Stimulated activated CD8-positive, alpha-beta memory T cell treated with anti-CD3 and anti-CD28 coated beads, Interleukin-4, amount 100 ng/mL, for 1 hour (primary cell): Measurements from ENCODE around the gene ACY1.

ENCODE experiments used
- DNase-seq, 2 donors: peaks; one replicate each; pipeline ENCODE4 v3.0.0-alpha.2; 2020; ENCODE audit warnings: low read depth in 2 of 2, low spot score in 1 of 2

ACY1 gene

DNA sequence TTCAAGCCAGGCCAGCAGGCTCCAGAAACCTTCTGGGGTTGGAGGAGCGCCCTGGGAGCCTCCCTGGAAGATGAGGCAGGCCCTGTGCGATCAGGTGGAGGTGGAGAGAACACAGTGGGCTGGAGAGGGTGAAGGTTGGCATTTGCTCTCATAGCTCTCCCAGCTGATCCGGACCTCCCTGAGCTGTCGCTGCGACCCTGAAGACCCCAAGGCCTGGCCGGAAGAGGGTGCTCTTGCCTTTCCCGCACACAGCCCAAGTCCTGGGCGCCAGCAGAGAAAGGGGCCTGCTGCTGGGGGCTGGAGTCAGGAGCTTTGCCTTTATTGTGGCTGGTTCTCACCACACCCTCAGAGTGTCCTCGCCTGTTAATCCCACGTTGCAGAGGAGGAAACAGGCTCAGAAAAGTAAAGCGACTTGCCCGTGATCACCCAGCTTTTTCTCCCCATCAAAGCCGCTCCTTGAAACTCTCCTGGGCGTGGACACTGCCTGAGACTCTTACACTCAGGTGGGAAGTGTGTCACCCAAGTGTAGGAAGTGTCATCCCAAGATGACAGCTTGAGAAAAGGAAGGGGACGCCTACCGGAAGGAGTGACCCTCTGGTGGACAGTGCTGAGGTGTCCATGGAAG lies 20.9 kb downstream of the ACY1 start:
- DNase-seq, result no peak

DNA sequence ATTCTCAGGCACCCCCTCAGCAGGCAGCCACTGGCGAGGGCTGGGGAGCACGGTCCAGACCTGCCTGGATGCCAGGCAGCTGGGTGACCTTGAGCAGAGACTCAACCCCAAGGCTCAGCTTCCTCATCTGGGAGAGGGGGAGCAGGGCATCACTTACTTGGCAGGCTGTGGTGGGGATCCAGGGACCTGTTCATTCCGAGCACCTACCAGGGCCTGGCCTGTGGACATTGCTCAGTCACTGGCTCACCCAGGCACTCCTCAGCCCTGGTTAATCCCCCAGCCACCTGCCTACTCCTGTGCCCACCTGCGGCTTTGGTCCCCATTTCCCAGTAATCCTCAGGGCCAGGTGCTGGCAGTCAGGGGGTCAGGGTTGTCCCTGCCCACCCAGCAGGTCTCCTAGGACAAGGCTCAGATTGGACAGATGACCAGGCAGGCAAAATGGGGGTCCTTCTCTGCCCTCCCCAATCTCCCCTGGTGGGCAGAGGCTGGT lies 21.6 kb downstream of the ACY1 start:
- DNase-seq, result no peak

DNA sequence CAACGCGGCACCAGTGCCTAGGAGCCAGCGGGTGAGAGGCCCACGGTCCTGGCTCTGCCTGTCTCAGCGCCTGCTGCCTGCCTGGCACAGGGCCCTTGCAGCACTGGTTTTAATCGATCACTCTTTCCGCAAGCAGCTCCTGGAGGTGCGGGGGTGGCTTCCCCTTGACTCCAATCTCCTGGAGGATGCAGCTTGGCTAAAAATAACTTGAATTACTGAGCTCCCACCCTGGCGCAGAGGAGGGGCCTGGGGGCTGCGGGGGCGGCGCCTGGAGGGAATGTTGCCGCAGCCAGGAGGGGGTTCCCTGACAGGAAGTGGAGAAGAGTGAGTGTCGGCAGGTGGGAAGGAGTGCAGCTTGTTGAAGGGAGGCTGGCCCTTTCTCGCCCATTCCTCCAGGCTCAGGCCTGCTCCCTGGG lies 22.2 kb downstream of the ACY1 start:
- DNase-seq, result no peak

DNA sequence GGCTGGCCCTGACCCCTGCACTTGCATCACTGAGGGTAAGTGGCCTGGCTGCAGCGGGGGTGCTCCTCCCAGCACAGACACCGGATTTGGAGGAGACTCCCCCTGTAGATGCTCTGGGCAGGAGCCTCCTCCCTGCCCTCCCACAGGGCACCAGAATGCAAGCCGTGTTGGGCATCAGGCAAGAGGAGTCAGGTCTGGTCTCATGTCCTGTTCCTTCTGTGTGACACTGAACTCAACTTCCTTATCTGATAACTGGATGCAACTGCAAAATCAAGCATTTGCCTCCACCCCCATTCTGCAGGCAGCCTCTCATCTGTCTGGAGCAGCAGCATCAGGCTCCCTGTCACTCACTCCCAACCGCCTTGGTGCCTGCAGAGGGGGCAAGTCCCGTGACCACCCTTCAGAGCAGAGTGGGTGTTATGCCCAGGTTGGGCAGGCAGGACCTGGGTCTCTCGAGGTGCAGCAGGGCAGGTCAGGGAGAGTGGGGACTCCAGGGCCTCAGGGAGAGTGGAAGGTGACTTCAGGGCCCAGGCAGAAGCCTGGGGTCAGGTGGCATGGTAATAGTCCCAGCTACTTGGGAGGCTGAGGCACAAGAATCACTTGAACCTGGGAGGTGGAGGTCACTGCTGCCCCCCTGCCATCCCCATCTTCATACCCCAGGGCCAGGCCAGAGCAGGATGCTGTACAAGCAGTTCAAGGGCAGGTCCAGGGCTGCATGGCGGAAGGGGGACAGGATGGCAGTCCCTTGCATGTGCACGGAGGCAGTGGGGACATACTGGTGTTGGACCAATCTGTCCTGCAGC lies 22.9 kb downstream of the ACY1 start:
- DNase-seq, result no peak

DNA sequence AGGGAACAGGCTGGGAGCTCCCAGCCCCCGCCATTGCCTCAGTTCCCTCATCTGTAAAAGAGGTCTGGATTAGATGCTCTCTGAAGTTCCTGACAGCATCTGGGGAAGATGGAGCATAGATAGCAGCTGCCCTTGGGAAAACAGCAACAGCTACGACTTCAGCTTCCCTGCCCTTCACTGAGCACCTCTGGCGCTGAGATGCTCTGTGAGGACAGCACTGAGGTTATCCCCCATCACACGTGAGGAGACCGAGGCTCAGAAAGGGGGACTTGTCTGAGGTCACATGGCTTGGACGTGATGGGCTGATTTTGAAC lies 23.4 kb downstream of the ACY1 start:
- no peak for DNase-seq

DNA sequence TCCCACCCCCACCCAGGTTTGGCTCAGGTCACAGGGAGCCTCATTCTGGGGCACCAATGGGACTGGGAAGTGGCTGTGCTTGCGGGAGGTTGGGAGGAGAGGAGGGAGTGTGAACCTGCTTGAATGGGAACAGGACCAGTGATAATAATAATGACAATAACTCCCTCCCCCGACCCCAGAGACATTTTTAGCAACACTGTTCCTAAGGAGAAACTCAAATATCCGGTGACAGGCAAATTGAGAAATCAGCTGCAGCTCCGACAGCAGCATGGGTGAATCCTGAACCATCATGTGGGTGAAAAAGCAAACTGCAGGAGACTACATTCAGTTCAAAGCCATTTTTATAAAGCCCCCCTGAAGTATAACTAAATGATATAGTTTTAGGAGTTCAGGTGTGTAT lies 24.0 kb downstream of the ACY1 start:
- no peak for DNase-seq

DNA sequence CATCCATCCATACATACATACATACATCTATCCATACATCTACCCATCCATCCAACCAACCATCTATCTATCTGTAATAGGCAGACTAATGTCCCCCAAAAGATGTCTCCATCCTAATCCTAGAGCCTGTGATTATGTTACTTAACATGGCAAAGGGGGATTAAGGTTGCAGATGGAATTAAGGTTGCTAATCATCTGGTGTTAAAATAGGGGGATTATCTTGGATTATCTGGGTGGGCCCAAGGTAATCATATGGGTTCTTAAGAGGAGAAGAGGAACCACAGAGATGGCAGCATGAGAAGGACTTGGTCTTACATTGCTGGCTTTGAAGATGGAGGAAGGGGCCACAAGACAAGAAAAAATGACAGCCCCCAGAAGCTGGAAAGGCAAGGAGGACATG lies 27.1 kb downstream of the ACY1 start:
- DNase-seq, result no peak

DNA sequence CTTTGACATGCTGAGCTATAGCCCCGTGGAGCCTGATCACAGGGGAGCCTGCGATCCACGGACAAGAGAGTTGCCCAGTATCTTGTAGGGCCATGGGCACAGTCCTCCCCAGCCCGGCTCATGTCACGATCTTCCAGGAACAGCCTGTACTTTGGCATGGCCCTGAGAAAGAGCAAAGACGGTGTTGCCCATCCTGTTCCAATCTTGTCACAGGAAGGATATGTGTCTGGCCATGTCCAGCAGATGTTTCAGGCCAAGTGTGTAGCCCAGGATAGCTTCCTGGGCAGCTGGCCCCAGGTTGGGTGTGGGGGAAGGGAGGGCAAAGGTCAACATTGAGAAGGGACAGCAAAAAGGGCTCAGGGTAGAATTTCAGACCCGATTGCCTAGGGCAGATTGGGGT lies 29.4 kb downstream of the ACY1 start:
- DNase-seq, result no peak

DNA sequence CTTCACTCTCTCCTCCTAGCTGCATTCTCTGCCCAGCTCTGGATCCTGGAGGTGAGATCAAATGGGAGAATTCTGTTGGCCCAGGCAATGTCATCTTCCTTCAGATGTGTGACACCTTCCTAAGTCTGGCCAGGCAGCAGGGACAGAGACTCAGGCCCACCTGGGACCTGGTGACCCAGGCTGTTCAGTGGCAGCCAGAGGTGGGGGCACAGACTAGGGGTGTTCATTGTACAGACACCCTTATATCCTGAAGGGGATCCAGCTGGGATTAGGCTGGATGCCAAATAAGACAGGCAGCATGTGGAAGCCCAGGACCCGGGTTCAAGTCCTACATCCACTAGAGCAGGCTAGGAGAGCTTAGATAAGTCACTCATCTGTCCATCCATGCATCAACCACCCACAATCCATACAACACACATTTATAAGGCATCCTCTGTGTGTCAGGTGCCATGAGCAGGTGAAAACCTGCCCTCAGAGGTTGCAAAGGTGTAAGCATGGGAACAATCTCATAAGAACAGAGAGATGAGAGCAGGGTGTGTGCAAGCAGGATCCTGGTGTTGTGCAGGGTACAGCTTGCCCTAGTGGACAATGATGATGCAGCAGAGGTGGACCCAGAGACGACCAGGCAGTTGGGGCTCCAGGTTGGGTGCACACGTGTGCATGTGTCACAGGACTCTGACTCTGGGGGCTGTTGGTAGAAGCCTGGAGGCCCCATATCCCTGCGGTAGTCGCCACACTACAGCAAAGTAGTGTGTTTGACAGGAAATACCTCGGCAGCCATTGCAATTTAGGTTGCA lies 30.7 kb downstream of the ACY1 start:
- no peak for DNase-seq

DNA sequence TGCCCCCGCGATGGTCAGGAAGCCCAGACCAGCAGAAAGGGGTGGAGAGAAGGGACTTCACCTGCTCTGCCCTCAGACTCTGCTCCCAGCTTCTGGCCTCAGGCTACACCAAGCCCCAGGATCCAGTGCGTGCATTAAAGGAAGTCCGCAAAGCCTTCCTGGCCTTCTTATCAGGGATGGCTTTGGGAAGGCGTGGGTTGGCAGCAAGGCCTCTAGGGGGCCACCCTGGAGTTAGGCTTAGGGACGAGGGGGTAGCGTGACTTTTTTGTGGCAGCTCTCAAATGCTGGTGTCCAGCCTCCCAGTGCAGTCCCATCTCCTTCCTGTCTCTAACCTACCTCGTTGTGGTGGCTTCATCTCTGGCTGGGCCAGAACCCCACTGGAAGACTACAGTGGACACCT lies 31.3 kb downstream of the ACY1 start:
- no peak for DNase-seq

DNA sequence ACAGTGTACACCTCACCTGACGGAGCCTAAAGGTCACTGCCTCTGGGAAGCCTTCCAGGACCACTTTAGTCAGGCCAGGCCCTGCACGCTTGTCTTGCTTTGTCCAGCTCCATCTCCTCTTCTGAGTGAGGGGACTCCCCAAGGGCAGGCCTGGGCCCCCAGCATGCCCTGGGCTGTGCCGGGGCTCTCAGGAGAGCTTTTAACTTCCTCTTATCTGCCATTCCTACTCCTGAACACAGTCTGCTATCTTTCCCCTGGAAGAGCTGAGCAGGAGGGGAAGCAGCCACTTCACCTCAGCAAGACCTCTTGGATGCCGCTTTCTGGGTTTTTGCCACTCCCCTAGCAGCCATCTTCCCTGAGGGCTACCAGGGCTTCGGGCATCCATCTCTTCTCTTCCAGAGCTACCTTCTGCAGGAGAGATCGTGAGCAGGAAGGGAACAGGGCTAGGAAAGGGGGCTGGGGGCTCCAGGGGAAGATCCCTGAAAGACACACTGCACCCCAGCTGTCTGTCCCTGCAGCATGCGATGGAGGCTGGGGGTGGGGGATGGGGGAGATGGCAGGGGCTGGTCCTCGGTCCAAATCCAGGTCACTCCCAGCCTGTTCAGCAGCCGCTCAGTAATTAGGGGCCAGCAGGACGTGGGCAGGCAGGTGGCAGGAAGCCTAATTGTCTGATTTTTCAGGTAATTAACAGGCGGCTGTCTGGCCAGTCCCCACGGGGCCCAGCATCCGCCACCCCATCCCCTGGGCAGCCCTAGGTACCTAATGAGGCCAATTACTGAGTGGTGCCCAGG lies 32.3 kb downstream of the ACY1 start:
- DNase-seq, result no peak

DNA sequence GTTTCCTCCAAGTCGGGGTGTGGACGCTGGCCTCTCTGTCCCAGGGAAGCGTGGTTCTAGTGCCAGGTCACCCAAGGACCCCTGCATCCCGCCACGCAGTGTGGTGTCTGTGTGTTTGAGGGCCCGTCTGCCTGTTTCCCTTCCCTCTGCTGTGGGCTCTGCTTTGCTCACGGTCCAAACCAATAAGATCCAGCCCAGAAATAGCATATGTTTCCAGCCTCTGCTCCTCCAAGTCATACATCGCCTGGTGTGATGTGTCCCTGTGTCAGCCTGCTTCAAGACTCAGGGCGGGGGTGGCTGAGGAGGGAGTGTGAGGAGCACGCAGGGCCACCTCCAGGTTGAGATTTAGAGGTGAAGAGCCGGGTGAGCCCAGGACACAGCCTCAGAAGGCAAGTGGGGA lies 34.3 kb downstream of the ACY1 start:
- no peak for DNase-seq

DNA sequence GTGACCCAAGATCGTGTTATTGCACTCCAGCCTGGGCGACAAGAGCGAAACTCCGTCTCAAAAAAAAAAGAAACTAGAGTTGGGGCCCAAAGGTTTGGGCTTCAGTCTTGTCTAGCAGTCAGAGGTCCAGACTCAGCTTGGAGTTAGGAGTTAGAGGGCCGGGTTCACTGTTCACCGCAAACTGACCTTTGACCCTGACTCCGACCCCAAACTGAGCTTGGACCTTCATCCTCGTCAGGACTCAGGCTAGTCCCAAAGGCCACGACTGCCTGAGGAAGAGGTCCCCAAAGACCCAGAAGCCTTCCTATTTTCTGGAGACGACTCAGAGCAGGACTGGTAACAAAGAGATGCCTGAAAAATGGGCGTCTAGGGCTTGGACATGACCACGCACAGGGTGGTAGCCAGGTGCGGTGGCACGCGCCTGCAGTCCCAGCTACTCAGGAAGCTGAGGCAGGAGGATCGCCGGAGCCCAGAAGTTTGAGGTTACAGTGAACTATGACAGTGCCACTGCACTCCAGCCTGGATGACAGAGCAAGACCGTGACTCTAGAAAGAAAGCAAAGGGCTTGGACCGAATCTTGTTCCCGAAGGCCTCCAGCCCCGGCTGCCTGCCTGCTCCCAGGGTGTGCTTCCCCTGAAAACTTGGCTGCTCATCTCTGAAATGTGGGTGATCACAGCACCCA lies 35.1 kb downstream of the ACY1 start:
- DNase-seq, result no peak

DNA sequence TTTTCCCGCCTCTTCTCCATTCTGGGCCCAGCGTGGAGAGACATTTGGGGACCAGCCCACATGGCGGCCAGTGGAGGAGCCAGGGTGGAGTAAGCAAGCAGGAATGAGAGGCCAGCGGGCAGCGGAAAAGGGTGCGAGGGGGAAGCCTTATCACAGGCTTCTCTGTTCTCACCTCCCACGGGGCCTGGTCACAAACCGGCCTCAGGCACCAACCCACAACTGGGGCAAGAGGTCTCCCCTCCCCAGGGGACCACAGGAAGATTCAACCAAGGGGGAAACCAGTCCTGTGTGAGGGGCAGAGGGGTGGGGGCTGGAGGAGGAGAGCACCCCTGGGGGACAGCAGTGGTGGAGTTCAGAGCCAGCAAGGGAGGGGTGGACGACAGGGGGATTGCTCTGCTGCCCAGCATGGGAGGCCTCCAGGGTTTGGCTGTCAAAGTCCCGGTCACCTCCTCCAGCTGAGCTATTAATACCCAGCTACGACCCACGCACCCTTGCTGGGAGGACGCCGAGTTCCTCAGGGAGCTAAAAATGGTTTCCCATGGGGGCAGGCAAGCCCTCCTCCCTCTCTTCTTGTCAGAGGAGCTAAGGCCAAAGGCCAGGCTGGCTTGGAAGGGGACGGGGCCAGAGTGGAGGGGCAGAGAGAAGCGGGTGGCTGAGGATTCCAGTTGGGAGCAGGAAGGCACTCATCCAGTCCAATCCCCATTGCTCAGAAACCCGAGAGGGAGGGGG lies 36.2 kb downstream of the ACY1 start:
- no peak for DNase-seq

DNA sequence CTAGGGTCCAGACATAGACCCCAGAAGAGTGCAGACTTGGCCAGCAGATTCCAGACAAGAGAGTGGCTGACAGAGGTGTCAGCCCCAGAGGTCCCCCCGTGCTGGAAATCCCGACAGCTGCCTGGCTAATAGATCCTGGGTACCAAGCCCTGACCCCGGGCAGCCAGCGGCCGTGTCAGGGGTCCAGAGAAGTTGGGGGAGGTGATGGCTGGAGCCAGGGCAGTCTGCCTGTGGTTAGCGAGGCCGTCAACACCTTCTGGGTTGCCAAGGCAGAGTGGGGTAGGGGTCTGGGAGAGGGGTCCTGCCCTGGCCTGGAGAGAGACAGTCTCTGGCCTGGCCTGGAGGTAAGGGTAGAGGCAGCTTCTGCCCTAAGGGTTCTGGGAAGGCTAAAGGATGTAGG lies 37.5 kb downstream of the ACY1 start:
- DNase-seq, result no peak

DNA sequence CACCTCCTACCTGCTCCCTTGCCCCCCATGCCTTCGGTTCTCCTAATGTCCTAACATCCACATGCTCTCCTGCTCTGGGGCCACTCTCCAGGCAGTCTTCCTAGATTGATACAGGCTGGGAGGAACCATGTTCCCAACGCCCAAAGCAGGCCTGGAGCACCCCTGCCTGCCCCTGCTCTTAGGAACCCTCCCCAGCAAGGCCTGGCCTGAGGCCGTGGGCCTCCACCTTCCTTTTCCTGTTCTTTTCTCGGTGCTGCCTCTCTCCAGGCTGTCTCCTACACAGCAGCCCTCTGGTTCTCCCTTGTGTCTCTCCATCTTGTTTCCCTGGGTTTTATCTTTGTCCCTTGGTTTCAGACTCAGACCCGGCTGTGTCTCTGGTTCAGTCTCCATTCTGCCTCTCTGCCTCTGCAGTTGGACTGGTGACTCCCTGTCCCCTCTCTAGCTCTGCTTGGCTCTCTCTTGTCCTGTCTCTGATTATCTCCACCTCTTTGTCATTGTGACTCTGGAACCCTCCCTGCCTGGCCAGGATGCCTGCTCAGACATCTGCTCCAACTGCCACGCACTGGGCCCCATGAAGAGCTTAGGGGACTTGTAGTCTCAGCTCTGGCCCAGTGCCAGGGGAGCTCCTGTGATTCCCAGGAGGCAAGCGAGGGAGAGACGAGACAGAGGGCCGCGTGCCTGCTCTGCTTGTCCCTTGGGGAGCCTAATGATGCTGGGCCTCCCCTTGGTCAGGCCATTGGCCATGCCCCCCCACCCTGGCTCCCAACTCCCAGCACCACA lies 38.3 kb downstream of the ACY1 start:
- no peak for DNase-seq

DNA sequence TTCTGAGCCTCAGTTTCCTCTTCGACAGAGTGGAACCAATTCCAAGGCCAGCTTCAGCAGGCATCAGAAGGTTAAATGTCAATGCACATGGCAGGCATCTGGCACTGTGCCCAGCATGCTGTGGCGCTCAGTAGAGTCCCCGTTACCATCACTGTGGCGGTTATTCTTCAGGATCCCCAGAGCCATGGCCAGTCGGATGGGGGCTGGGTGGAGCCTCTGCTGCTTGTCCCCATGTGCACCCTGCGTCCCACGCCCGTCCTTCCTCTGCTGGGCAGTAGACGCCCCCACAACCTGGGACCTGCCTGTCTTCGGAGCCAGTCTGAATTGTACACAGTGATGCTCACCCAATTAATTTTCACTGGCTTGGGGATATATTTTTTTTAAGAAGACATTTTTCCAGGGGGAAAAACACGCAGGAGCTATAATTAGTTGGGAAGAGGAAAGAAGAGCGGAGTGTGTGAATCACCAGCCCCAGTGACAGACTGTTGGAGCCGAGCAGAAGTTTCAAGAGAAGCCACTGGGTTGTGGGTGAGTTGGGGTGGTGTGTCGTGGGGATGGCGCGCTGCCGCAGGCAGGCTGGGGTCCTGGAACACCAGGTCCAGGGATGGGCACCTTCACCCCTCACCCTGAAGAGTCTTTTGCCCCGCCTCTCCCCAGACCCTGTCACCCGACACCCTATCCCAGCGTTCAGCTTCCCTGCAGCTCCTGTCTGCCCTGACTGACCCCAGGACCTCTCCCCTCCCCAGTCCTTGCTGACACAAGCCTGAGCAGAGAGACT lies 39.2 kb downstream of the ACY1 start:
- DNase-seq, result no peak

DNA sequence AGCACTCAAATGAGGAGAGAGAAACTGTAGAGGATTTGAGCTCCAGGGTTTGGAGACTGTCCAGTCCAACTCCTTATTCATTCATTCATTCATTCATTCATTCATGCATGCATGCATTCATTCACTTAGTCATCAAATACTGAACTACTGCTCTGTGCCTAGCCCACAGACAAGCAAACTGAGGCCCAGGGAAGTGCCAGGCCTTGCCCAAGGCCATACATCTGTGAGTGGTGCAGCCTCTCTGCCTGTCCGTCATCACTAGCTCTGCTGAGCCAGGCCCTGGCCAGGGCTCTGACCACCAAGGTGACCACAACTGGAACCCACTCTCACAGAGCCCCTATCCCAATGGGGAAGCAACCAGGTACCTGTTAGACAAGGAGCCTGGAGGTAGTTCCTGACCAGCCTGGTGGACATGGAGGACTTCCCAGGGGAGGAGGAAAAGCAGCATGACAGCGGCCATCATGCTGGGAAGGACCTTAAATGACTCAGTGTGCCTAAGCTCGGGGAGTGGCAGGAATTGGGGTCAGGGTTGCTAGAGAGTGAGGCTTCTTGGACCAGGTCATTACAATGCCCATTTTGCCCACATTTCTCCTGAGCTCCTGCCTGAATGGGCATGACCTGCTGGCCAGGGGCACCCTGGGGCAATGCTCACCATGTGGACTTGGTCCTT lies 39.9 kb downstream of the ACY1 start:
- no peak for DNase-seq
